CD14-positive monocyte (primary cell): Measurements from ENCODE around the gene NDUFS2. TPM values are rescaled to one million over a fixed set of nuclear protein-coding genes. Genes with fewer than 3 reads are reported as not detected.

Source experiments
- DNase-seq, 3 donors: peaks; one replicate each; pipeline ENCODE4 v3.0.0-alpha.2; 2011 to 2022
- H2AFZ ChIP-seq: 2 replicates; pipeline ENCODE4 v1.6.0; 2012; ENCODE audit warnings: mild to moderate bottlenecking, low read depth, low read length, inconsistent platforms; ENCODE audit not compliant: insufficient read depth, poor library complexity, severe bottlenecking
- H3K27ac ChIP-seq, 2 donors: 1 replicate in 1 of 2; 2 replicates in 1 of 2; pipeline ENCODE4 v1.5.1; 2012 to 2013; ENCODE audit warnings: low read length in 2 of 2, control low read depth in 1 of 2, inconsistent platforms in 1 of 2, low read depth in 1 of 2, mild to moderate bottlenecking in 1 of 2
- H3K27me3 ChIP-seq, 2 donors: one replicate each; pipeline versions ENCODE4 v1.6.0 to v1.6.1; 2011 to 2013; ENCODE audit warnings: low read length in 2 of 2; ENCODE audit not compliant: control insufficient read depth in 2 of 2, insufficient read depth in 2 of 2
- H3K36me3 ChIP-seq, 2 donors: replicated peaks in 1 of 2; 1 replicate in 1 of 2; 2 replicates in 1 of 2; pipeline versions ENCODE4 v1.5.1 to v1.6.1; 2012 to 2013; ENCODE audit warnings: low read length in 2 of 2, control low read depth in 1 of 2, inconsistent platforms in 1 of 2, mild to moderate bottlenecking in 1 of 2; ENCODE audit not compliant: insufficient read depth in 2 of 2, control insufficient read depth in 1 of 2
- H3K4me1 ChIP-seq, 2 donors: 1 replicate in 1 of 2; 2 replicates in 1 of 2; pipeline versions ENCODE4 v1.5.1 to v1.6.1; 2012 to 2013; ENCODE audit warnings: low read length in 2 of 2, control low read depth in 1 of 2, inconsistent platforms in 1 of 2, mild to moderate bottlenecking in 1 of 2, moderate library complexity in 1 of 2; ENCODE audit not compliant: insufficient read depth in 2 of 2, control insufficient read depth in 1 of 2
- H3K4me2 ChIP-seq: replicated peaks from 2 replicates; pipeline ENCODE3; 2012; ENCODE audit warnings: low read length, moderate library complexity, mild to moderate bottlenecking; ENCODE audit not compliant: poor library complexity, severe bottlenecking; ENCODE audit errors: extremely low read depth
- H3K4me3 ChIP-seq, 3 experiments: fragments of 200-600 bp in 1 of 3; sonication (generic) in 1 of 3; replicated peaks in 1 of 3; 1 replicate in 2 of 3; 2 replicates in 1 of 3; pipeline ENCODE4 v1.5.1; 2011 to 2013; ENCODE audit warnings: low read length in 3 of 3, mild to moderate bottlenecking in 3 of 3, control low read depth in 2 of 3, low read depth in 2 of 3, inconsistent platforms in 1 of 3, moderate library complexity in 1 of 3
- H3K79me2 ChIP-seq: 2 replicates; pipeline ENCODE4 v1.6.0; 2012; ENCODE audit warnings: mild to moderate bottlenecking, control low read depth, inconsistent platforms, low read length, moderate library complexity; ENCODE audit not compliant: insufficient read depth
- H3K9ac ChIP-seq: 2 replicates; pipeline ENCODE4 v1.6.0; 2017; ENCODE audit warnings: low read length, mild to moderate bottlenecking; ENCODE audit not compliant: insufficient read depth, poor library complexity, severe bottlenecking
- H3K9me3 ChIP-seq, 2 donors: replicated peaks in 1 of 2; 1 replicate in 1 of 2; 2 replicates in 1 of 2; pipeline versions ENCODE4 v1.5.1 to v1.6.1; 2012 to 2013; ENCODE audit warnings: low read length in 2 of 2, control low read depth in 1 of 2; ENCODE audit not compliant: control insufficient read depth in 1 of 2, insufficient read depth in 1 of 2
- H4K20me1 ChIP-seq: 2 replicates; pipeline ENCODE4 v1.6.0; 2012; ENCODE audit warnings: mild to moderate bottlenecking, low read length, control low read depth, moderate library complexity; ENCODE audit not compliant: insufficient read depth
- H3K27ac Mint-ChIP-seq, 7 donors: one replicate each; pipeline ENCODE4 v1.8.0; 2020; ENCODE audit warnings: mild to moderate bottlenecking in 7 of 7, mixed read lengths in 7 of 7, moderate library complexity in 6 of 7, inconsistent platforms in 2 of 7
- H3K27me3 Mint-ChIP-seq, 3 donors: one replicate each; pipeline ENCODE4 v1.8.0; 2021 to 2022; ENCODE audit warnings: low read depth in 3 of 3, mild to moderate bottlenecking in 3 of 3, mixed read lengths in 3 of 3, moderate library complexity in 3 of 3, inconsistent platforms in 1 of 3
- H3K36me3 Mint-ChIP-seq, 2 donors: one replicate each; pipeline ENCODE4 v1.8.0; 2020; ENCODE audit warnings: mixed read lengths in 2 of 2, inconsistent platforms in 1 of 2, mild to moderate bottlenecking in 1 of 2
- H3K4me1 Mint-ChIP-seq: one replicate; pipeline ENCODE4 v1.8.0; 2020; ENCODE audit warnings: mild to moderate bottlenecking, mixed read lengths
- H3K4me3 Mint-ChIP-seq, 2 donors: one replicate each; pipeline ENCODE4 v1.8.0; 2020; ENCODE audit warnings: mild to moderate bottlenecking in 2 of 2, mixed read lengths in 2 of 2, moderate library complexity in 1 of 2
- H3K9me3 Mint-ChIP-seq, 7 donors: one replicate each; pipeline ENCODE4 v1.8.0; 2020 to 2022; ENCODE audit warnings: mixed read lengths in 7 of 7, mild to moderate bottlenecking in 6 of 7, moderate library complexity in 6 of 7, inconsistent platforms in 2 of 7
- CTCF ChIP-seq: fragments of 200-600 bp; IDR thresholded peaks from one replicate; pipeline ENCODE4 v1.8.0; 2022; ENCODE audit warnings: antibody characterized with exemption, mild to moderate bottlenecking
- WGBS: methylation state at CpG from one replicate; pipeline ENCODE4 v1.1.5; 2013; ENCODE audit warnings: missing lambda C conversion rate; ENCODE audit not compliant: insufficient coverage; 5-methylcytosine and 5-hydroxymethylcytosine counted together
- intact Hi-C, 2 donors: fragments of 100-400 bp; cut with micrococcal nuclease; formaldehyde crosslinking; loops; one replicate each; pipeline versions ENCODE4 v1.15.0 to v1.15.1; 2023
- polyA plus RNA-seq, 3 donors: library from polyadenylated mRNA; depleted of rRNA in 1 of 3; unstranded in 2 of 3; stranded (reverse) in 1 of 3; fragments of 300-500 nt in 2 of 3; fragments of >200 nt in 1 of 3; fragmentation: Illumina TruSeq in 2 of 3; gene quantifications; 1 replicate in 2 of 3; 2 replicates in 1 of 3; pipeline ENCODE4 v1.2.3, GENCODE V29; 2012 to 2021

NDUFS2 gene
- polyA plus RNA-seq, 3 donors = 87.5 to 119 (median 101) TPM

GRCh38 chr1:161193561-161194235 is 8.5 kb upstream of the NDUFS2 start:
- H3K36me3 Mint-ChIP-seq = no peaks in the 10 kb centered on the region
- no peak for DNase-seq
- H3K4me1 Mint-ChIP-seq = peaks cover 58% of the 10 kb centered on the region
- intact Hi-C loops = no loop called here
- Histone ChIP-seq H3K4me3 (no peak overlapping the region), H3K4me1 (peaks cover 46% of the 10 kb centered on the region in 2 donors), H3K79me2 (no peaks in the 10 kb centered on the region), H4K20me1 (no peaks in the 10 kb centered on the region), H3K9me3 (no peaks in the 10 kb centered on the region), H3K27me3 (no peaks in the 10 kb centered on the region), H3K9ac (no peak overlapping the region), H3K27ac (peak overlapping the region in 1 of 2 donors; percentile 22), H3K4me2 (no peak overlapping the region), H2AFZ (no peak overlapping the region), H3K36me3 (no peaks in the 10 kb centered on the region)
- no peaks in the 10 kb centered on the region for H3K9me3 Mint-ChIP-seq
- H3K4me3 Mint-ChIP-seq = no peak overlapping the region
- H3K27ac Mint-ChIP-seq = peak overlapping the region in 2 of 7 donors; percentile 68 to 73
- 92% methylated on average over 14 of the region's 21 CpGs for WGBS
- peaks cover 0 to 2% (median 0%) of the 10 kb centered on the region in 3 donors for H3K27me3 Mint-ChIP-seq
- no peak for TF ChIP-seq CTCF

GRCh38 chr1:161195171-161195570 is 7.0 kb upstream of the NDUFS2 start:
- Histone ChIP-seq H3K4me1 (peaks cover 43 to 48% of the 10 kb centered on the region in 2 donors), H3K36me3 (no peaks in the 10 kb centered on the region), H3K79me2 (no peaks in the 10 kb centered on the region), H3K4me3 (peak overlapping the region in 1 of 3 experiments; percentile 24), H3K27ac (peak overlapping the region; percentile 7 to 53), H3K4me2 (peak overlapping the region; percentile 37), H4K20me1 (no peaks in the 10 kb centered on the region), H3K9ac (no peak overlapping the region), H2AFZ (peak overlapping the region; percentile 1), H3K9me3 (no peaks in the 10 kb centered on the region), H3K27me3 (no peaks in the 10 kb centered on the region)
- no peak for TF ChIP-seq CTCF
- no peaks in the 10 kb centered on the region for H3K9me3 Mint-ChIP-seq
- H3K4me1 Mint-ChIP-seq = peaks cover 59% of the 10 kb centered on the region
- intact Hi-C loops = no loop called here
- peak overlapping the region; percentile 19 to 88 (median 87) for H3K27ac Mint-ChIP-seq
- DNase-seq = peak; percentile 38 to 46 (median 46)
- peaks cover 0 to 2% (median 1%) of the 10 kb centered on the region in 3 donors for H3K27me3 Mint-ChIP-seq
- H3K36me3 Mint-ChIP-seq = no peaks in the 10 kb centered on the region
- peak overlapping the region in 1 of 2 donors; percentile 55 for H3K4me3 Mint-ChIP-seq
- WGBS = 54% methylated on average over 3 of the region's 4 CpGs
